Activated naive CD8-positive, alpha-beta T cell (primary cell): ENCODE results near the gene KCNT2.

ENCODE experiments used
- H3K27ac Mint-ChIP-seq: one replicate; pipeline ENCODE4 v1.8.0; 2021; ENCODE audit warnings: mixed read lengths
- H3K27me3 Mint-ChIP-seq: one replicate; pipeline ENCODE4 v1.8.0; 2021; ENCODE audit warnings: mixed read lengths
- H3K36me3 Mint-ChIP-seq: one replicate; pipeline ENCODE4 v1.8.0; 2021; ENCODE audit warnings: mixed read lengths
- H3K4me1 Mint-ChIP-seq: one replicate; pipeline ENCODE4 v1.8.0; 2021; ENCODE audit warnings: low read depth, mixed read lengths
- H3K4me3 Mint-ChIP-seq: one replicate; pipeline ENCODE4 v1.8.0; 2021; ENCODE audit warnings: mild to moderate bottlenecking, mixed read lengths
- H3K9me3 Mint-ChIP-seq: one replicate; pipeline ENCODE4 v1.8.0; 2021; ENCODE audit warnings: low read depth, mixed read lengths

The KCNT2 gene

DNA sequence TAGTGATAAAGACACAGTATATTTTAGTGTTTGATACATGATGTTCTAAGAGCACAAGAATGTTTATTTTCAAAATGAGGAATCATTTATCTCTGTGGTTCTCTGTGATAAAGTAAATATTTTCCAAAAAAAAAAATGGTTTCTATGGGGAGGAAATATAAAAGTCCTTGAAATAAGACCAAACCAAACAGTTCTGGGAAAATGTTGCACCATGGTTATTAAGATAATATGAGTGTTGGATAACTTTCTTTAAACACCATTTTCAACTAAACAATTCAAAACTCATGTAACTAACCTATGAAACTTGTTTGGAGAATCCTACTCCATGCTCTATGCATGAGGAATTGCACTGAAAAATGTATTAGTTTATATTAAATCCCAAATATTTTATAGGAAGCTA is 184.6 kb downstream of the KCNT2 start:
- no peaks in the 10 kb centered on the region for H3K27me3 Mint-ChIP-seq
- no peak overlapping the region for H3K4me3 Mint-ChIP-seq
- H3K4me1 Mint-ChIP-seq = no peaks in the 10 kb centered on the region
- H3K9me3 Mint-ChIP-seq = no peaks in the 10 kb centered on the region
- H3K36me3 Mint-ChIP-seq = no peaks in the 10 kb centered on the region
- no peak overlapping the region for H3K27ac Mint-ChIP-seq

DNA sequence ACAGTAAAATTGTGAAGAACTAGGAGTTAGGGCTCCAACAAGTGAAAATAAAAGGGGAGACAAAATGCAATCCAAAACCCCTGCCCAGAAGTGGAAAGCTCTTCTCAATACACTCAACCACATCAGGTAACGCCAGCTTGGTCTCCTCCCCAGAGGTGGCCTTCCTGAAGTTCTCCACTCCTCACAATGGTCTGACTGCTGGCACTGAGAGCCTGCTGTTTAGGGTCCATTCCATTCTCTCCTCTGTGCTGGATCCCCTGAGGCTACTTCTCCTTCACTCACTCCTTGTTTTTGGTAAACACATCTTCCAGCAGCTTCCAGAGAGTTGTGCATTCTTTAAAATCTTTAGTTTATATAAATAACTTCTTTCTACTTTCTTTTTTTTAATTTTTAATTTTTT is 189.5 kb downstream of the KCNT2 start:
- Mint-ChIP-seq H3K27me3 (no peaks in the 10 kb centered on the region), H3K4me3 (no peak overlapping the region), H3K36me3 (no peaks in the 10 kb centered on the region), H3K27ac (no peak overlapping the region), H3K9me3 (no peaks in the 10 kb centered on the region), H3K4me1 (no peaks in the 10 kb centered on the region)

DNA sequence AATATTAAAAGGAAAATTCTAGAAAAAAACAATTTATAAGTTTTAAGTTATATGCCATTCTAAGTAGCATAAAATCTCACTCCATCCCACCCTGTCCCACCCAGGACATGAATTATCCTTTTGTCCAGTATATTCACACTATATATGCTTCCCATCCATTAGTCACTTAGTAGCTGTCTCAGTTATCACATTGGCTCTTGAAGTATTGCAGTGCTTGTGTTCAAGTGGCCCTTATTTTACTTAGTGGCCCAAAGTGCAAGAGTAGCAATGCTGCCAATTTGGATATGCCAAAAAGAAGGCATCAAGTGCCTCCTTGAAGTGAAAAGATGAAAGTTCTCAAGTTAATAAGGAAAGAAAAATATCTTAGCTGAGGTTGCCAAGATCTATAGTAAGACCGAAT is 192.3 kb downstream of the KCNT2 start:
- no peaks in the 10 kb centered on the region for H3K27me3 Mint-ChIP-seq
- H3K4me3 Mint-ChIP-seq = no peak overlapping the region
- no peak overlapping the region for H3K27ac Mint-ChIP-seq
- H3K4me1 Mint-ChIP-seq = no peaks in the 10 kb centered on the region
- no peaks in the 10 kb centered on the region for H3K9me3 Mint-ChIP-seq
- H3K36me3 Mint-ChIP-seq = no peaks in the 10 kb centered on the region

DNA sequence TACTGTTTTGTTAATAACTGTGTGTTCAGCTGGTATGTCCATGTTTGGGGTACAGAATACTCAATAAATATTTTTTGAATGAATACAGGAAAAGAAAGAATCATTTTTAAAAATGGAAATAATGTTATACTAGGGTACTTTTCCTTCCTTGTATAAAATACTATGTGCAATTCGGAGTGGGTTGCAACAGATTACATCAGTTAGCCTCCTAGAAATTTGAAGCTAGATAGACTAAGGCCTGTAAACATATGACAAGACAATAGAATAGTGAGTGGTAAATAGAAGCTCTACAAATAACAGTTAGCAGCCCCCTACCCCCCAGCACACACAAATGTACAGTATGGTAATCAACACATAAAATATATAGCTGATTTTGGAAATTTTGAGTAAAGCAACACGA is 195.9 kb downstream of the KCNT2 start:
- Mint-ChIP-seq H3K27ac (no peak overlapping the region), H3K4me1 (no peaks in the 10 kb centered on the region), H3K9me3 (no peaks in the 10 kb centered on the region), H3K4me3 (no peak overlapping the region), H3K36me3 (no peaks in the 10 kb centered on the region), H3K27me3 (no peaks in the 10 kb centered on the region)

DNA sequence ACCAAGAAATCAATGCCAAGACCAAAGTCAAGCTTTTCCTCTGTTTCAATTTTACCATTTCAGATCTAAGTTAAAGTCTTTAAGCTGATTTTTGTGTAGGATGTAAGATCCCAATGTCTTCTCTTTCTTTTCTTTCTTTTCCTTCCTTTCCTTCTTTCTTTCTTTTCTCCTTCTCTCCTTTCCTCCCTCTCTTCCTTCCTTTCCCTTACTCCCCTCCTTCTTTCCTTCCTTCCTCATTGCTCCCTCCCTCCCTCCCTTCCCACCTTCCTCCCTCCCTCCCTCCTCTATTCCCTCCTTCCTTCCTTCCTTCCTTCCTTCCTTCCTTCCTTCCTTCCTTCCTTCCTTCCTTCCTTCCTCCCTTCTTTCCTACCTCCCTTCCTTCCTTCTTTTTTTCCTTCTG is 197.5 kb downstream of the KCNT2 start:
- H3K27me3 Mint-ChIP-seq = no peaks in the 10 kb centered on the region
- no peaks in the 10 kb centered on the region for H3K9me3 Mint-ChIP-seq
- H3K4me1 Mint-ChIP-seq = no peaks in the 10 kb centered on the region
- H3K27ac Mint-ChIP-seq = no peak overlapping the region
- no peak overlapping the region for H3K4me3 Mint-ChIP-seq
- no peaks in the 10 kb centered on the region for H3K36me3 Mint-ChIP-seq

DNA sequence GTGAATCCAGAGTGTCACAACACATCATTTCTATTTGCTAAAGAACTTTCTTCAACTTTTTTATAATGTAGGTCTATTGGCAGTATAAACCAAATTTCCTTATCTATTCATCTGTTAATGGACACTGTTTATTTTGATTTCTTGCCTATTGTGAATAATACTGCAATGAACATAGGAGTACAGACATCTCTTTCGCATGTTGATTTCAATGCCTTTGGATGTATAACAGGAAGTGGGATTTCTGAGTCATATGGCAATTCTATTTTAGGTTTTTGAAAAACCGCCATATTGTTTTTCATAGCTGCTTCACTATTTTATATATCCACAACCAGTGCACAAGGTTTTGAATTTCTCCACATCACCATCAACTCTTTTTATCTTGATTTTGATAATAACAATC is 198.7 kb downstream of the KCNT2 start:
- Mint-ChIP-seq H3K4me1 (no peaks in the 10 kb centered on the region), H3K27me3 (no peaks in the 10 kb centered on the region), H3K4me3 (no peak overlapping the region), H3K9me3 (no peaks in the 10 kb centered on the region), H3K36me3 (no peaks in the 10 kb centered on the region), H3K27ac (no peak overlapping the region)

DNA sequence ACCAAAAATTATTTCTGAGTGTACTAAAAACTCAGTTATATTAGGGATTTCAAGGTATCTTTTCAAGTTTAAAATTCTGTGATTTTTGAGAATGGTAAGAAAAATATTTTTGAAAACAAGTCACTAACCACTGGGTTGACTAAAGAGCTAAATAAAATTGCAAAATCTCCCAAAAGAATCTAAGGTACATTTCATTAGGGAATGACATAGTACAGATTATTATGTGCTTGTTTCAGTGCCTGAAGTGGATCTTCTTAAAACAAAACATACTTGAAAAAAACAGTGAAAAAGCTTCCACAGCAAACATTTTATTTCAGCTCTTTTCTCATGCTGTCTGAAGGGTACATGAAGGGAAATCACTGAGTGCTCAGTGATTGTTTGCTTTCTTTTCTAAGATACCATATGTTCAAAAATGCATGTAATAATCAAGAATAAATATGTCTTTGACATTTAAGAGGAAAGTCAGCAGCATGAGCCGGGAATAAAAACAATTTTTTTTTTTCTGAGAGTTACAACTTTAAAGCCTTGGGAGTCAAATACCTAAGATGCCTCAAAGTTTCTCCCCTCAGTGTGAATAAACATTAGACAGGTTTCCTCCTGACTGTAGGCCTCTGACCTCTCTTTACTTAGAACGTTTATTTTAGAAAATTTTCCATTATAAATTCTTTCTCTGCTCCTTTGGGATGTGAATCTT is 200.7 kb downstream of the KCNT2 start:
- no peaks in the 10 kb centered on the region for H3K36me3 Mint-ChIP-seq
- H3K4me3 Mint-ChIP-seq = no peak overlapping the region
- no peaks in the 10 kb centered on the region for H3K27me3 Mint-ChIP-seq
- H3K9me3 Mint-ChIP-seq = no peaks in the 10 kb centered on the region
- H3K4me1 Mint-ChIP-seq = no peaks in the 10 kb centered on the region
- H3K27ac Mint-ChIP-seq = no peak overlapping the region

DNA sequence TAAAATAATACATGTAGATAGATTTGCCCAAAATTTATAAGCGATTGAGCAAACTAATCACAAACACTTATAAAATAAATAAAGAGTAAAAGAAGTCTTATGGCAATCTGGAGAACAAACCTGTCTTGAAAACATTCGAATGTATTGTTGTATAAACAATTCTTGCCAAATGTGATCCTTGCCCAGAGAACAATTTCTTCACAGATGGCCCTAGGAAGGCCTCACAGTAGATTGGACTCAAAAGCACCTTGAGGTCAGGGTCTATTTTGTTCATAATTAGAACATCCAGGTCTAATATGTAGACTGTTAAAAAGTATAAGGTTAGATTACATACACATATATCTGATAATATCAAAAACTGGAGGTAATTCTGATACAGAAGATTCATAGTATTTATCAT is 202.4 kb downstream of the KCNT2 start:
- no peak overlapping the region for H3K4me3 Mint-ChIP-seq
- H3K27me3 Mint-ChIP-seq = no peaks in the 10 kb centered on the region
- no peaks in the 10 kb centered on the region for H3K4me1 Mint-ChIP-seq
- H3K27ac Mint-ChIP-seq = no peak overlapping the region
- H3K36me3 Mint-ChIP-seq = no peaks in the 10 kb centered on the region
- H3K9me3 Mint-ChIP-seq = no peaks in the 10 kb centered on the region

DNA sequence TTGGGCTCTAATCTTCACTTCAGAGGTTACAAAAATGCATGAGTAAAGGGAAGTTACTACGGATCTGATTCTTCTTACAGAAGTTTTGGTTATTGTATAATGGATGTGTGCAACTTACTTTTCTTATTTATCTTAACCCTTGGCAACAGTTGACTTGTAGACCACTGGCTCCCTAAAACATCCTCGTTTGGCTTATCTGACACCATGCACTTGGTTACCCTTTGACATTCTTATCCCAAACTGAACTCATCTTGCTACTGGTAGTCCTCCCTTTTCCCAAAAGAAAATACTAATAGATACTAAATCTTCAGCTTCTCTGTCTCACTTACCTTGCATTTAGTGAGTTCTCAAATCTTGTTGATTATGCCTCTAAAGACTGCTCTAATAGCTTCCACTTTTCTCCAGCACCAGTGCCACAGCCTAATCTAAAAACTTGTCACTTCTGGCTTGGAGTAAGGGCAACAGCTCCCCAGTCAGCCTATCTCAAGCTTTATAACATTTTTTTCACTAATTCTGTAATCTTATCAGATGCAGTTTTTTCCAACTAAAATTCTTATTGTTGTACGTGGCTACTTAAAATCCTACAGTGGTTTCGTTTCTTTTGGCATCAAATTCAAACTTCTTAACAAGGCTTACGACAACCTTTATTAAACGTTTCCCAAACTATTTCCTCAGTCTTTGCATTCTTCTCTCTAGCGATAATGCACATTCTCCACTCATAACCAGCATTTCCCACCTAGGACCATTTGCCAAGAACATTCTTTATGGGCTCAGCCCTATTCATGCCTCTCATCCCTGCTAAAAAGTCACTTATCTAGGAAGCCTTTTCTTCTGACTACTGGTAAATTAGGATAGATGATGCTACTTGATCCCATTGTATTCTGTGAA is 204.2 kb downstream of the KCNT2 start:
- H3K27me3 Mint-ChIP-seq = no peaks in the 10 kb centered on the region
- H3K36me3 Mint-ChIP-seq = no peaks in the 10 kb centered on the region
- H3K9me3 Mint-ChIP-seq = no peaks in the 10 kb centered on the region
- no peak overlapping the region for H3K27ac Mint-ChIP-seq
- H3K4me3 Mint-ChIP-seq = no peak overlapping the region
- H3K4me1 Mint-ChIP-seq = no peaks in the 10 kb centered on the region

DNA sequence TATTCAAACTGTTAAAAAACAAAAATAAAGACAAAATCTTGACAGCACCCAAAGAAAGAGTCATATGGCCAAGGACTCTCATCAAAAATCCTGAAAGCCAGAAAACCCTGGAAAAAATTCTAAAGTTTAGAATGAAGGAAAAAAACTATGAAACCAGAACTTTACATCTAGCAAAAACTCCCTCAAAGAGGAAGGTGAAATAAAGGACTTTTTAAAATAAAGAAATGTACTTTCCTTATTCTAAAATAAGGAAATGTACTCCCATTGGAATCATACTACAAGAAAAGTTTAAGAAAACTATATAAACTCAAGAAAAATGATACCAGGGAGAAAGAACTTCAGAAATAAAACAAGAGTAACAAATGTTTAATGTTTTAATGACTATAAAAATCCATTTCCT is 206.3 kb downstream of the KCNT2 start:
- no peaks in the 10 kb centered on the region for H3K36me3 Mint-ChIP-seq
- no peaks in the 10 kb centered on the region for H3K4me1 Mint-ChIP-seq
- no peaks in the 10 kb centered on the region for H3K27me3 Mint-ChIP-seq
- H3K27ac Mint-ChIP-seq = no peak overlapping the region
- no peaks in the 10 kb centered on the region for H3K9me3 Mint-ChIP-seq
- H3K4me3 Mint-ChIP-seq = no peak overlapping the region

DNA sequence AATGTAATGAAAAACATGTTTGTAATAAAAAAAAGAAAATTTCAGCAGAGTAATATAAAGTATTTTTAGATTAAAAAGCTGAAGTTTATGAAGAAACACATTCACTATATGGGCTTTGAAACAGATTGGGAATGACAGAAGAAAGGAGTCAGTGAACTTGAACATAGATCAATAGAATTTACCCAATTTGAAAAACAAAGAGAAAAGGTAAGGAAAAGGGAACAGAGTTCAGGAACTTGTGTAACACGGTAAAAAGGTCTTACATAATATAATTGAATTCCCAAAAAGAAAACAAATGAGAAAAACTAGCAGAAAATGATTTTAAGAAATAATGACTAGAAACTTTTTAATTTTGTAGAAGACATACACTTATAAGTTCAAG is 206.8 kb downstream of the KCNT2 start:
- no peaks in the 10 kb centered on the region for H3K4me1 Mint-ChIP-seq
- no peaks in the 10 kb centered on the region for H3K27me3 Mint-ChIP-seq

DNA sequence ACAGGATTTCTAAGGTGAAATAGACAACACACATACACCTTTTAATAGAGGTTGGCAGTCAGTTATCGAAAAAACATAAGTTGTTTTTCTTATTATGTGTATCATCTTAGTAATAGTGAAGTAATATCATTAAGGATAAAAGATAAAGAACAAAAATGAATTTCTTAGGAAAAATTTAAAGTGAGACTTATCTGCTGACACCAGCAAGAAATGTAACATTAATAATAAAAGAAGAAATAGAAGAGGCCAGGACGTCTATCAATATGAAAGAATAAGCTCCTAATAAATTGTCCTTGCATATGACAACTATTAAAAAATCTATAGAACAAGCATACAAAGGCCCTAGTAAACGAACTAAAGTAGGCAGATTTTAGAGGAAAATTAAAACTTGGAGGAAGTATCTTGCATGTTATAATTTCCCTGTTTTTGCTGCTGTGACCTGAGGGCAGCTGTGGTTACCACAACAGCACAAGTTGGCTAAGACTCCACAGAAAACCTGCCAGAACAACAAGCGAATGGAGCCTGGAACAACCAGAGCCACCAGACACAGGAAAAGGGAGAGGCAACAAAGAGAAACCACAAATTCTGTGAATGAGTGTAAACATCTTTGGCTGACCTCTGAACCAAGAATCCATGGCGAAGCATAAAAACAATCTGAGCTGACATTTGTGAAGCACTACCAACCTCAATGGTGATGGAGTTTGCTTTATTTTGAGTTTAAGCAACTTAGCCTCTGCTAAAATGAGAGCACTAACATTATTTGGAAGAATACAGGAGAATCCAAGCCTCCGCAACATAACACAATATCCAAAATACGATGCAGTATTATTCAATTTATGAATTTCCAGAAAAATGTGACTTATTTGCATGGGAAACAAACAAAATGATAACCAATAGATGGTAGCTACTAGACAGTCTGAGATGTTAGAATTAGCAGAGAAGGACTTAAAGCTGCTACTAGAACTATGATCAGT is 207.5 kb downstream of the KCNT2 start:
- H3K4me3 Mint-ChIP-seq = no peak overlapping the region
- H3K36me3 Mint-ChIP-seq = no peaks in the 10 kb centered on the region
- no peaks in the 10 kb centered on the region for H3K9me3 Mint-ChIP-seq
- H3K27ac Mint-ChIP-seq = no peak overlapping the region
- H3K4me1 Mint-ChIP-seq = no peaks in the 10 kb centered on the region
- H3K27me3 Mint-ChIP-seq = no peaks in the 10 kb centered on the region

More for the DNA sequence above, 206.8 kb downstream of the KCNT2 start:
- no peak overlapping the region for H3K27ac Mint-ChIP-seq
- H3K9me3 Mint-ChIP-seq = no peaks in the 10 kb centered on the region
- H3K36me3 Mint-ChIP-seq = no peaks in the 10 kb centered on the region
- no peak overlapping the region for H3K4me3 Mint-ChIP-seq

DNA sequence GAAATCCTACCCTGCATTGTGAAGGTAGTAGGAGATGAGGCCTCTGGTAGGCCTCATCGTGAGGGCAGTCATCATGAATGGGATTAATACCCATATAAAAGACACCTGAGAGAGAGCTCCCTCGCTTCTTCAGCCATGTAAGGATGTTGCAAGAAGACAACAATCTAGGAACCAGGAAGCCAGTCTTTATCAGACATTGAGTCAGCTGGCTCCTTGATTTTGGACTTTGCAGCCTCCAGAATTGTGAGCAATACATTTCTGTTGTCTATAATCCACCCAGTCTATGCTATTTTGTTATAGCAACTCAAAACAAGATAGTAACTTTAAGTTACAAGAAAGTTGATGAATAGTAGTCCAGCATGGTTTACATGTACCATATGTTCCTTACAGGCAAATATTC is 208.5 kb downstream of the KCNT2 start:
- no peak overlapping the region for H3K27ac Mint-ChIP-seq

DNA sequence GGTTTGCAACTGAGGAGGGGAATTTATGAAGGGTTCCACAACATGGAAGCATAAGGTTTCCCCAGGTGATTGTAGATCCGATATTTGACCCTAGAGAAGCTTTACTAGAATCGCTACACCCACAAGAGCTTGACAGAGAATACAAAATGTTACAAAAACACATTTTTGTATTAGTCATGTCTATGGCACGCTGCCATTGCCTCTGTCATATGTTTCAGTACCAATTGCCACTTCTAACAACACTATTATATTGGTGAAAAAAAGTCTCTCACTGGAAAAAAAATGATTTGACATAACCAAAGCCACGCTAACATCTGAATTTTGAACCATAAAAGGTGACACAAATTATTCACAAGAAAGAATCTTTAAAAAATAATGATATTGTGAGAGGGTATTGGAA is 214.5 kb downstream of the KCNT2 start:
- Mint-ChIP-seq H3K9me3 (no peaks in the 10 kb centered on the region), H3K4me3 (no peak overlapping the region)

More for the DNA sequence above, 208.5 kb downstream of the KCNT2 start:
- Mint-ChIP-seq H3K4me3 (no peak overlapping the region), H3K27me3 (no peaks in the 10 kb centered on the region), H3K4me1 (no peaks in the 10 kb centered on the region), H3K9me3 (no peaks in the 10 kb centered on the region), H3K36me3 (no peaks in the 10 kb centered on the region)

DNA sequence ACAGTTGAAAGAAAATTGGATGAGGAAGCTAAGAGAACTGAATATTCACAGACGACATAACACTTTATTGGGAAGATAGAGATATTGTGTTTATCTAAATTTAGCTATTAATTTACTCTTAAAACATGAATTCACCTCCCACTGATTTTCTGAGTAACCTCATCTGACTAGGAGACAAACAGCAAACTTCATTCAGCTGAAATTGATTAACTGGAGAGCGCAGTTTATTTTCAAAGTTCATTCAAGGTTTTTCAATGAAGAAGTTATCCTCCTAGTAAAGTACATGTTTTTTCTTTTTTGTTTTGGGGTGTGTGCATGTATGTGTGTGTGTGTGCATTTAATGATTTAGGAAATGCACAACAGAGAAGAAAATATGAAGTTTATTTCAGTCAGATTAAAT is 215.0 kb downstream of the KCNT2 start:
- H3K4me3 Mint-ChIP-seq = no peak overlapping the region
- H3K27me3 Mint-ChIP-seq = no peaks in the 10 kb centered on the region
- H3K4me1 Mint-ChIP-seq = no peaks in the 10 kb centered on the region
- H3K36me3 Mint-ChIP-seq = no peaks in the 10 kb centered on the region
- no peaks in the 10 kb centered on the region for H3K9me3 Mint-ChIP-seq
- H3K27ac Mint-ChIP-seq = no peak overlapping the region

More for the DNA sequence above, 214.5 kb downstream of the KCNT2 start:
- no peaks in the 10 kb centered on the region for H3K27me3 Mint-ChIP-seq
- no peaks in the 10 kb centered on the region for H3K4me1 Mint-ChIP-seq
- H3K27ac Mint-ChIP-seq = no peak overlapping the region
- no peaks in the 10 kb centered on the region for H3K36me3 Mint-ChIP-seq
